HepG2 (cell line): ENCODE results near the gene PAX7.

ENCODE experiments used
- BHLHE40 ChIP-seq: IDR thresholded peaks from 2 replicates; pipeline ENCODE4 v1.6.1; 2011; ENCODE audit warnings: low read length, improper control_type of control experiment
- NCOA2 ChIP-seq: sonication (generic); formaldehyde crosslinking; IDR thresholded peaks from 2 replicates; pipeline ENCODE4 v1.8.0; 2022; ENCODE audit warnings: inconsistent platforms
- NCOR1 ChIP-seq: fragments of 200-600 bp; sonication (generic); IDR thresholded peaks from 2 replicates; pipeline ENCODE4 v1.7.0; 2017; ENCODE audit warnings: antibody characterized with exemption, low read length, borderline replicate concordance
- SIN3A ChIP-seq: IDR thresholded peaks from 2 replicates; pipeline ENCODE4 v1.6.1; 2011; ENCODE audit warnings: low read depth, mild to moderate bottlenecking, control low read depth, low read length, borderline replicate concordance
- ZNF143 ChIP-seq: sonication (generic); formaldehyde crosslinking; IDR thresholded peaks from 2 replicates; pipeline ENCODE4 v1.4.0; 2020; ENCODE audit warnings: missing genetic modification reagents
- ZNF318 ChIP-seq: sonication (generic); formaldehyde crosslinking; IDR thresholded peaks from 2 replicates; pipeline ENCODE4 v1.4.0; 2020; ENCODE audit warnings: mild to moderate bottlenecking, missing genetic modification reagents
- ZNF597 ChIP-seq: sonication (generic); formaldehyde crosslinking; IDR thresholded peaks from 2 replicates; pipeline ENCODE4 v1.5.0; 2020; ENCODE audit warnings: missing genetic modification reagents
- ZNF720 ChIP-seq: sonication (generic); formaldehyde crosslinking; IDR thresholded peaks from 2 replicates; pipeline ENCODE4 v1.4.0; 2020; ENCODE audit warnings: missing genetic modification reagents

GRCh38 chr1:18747671-18748070 lies 117.0 kb downstream of the PAX7 start:
- TF ChIP-seq NCOA2 (no peak), ZNF597 (CRISPR knock-in tag) (no peak), SIN3A (no peak), ZNF720 (CRISPR knock-in tag) (no peak), BHLHE40 (no peak), ZNF318 (CRISPR knock-in tag) (no peak), NCOR1 (no peak), ZNF143 (CRISPR knock-in tag) (no peak)
